PC-3 (cell line): ENCODE measurements around the gene CD2AP.

Experiments
- EZH2phosphoT487 ChIP-seq: fragments of 300-600 bp; sonication (generic); IDR thresholded peaks from 2 replicates; pipeline ENCODE4 v1.6.1; 2018; ENCODE audit warnings: mild to moderate bottlenecking, antibody characterized with exemption, low read length, borderline replicate concordance
- TF ChIP-seq, protein P1 (sequence below): fragments of 300-600 bp; sonication (generic); conservative IDR thresholded peaks from 2 replicates; pipeline ENCODE4 v1.5.1; 2017; ENCODE audit warnings: antibody characterized with exemption, low read depth, mild to moderate bottlenecking, low read length

GRCh38 chr6:47435254-47435612 lies 42.4 kb upstream of the CD2AP start:
- TF ChIP-seq, protein P1, sequence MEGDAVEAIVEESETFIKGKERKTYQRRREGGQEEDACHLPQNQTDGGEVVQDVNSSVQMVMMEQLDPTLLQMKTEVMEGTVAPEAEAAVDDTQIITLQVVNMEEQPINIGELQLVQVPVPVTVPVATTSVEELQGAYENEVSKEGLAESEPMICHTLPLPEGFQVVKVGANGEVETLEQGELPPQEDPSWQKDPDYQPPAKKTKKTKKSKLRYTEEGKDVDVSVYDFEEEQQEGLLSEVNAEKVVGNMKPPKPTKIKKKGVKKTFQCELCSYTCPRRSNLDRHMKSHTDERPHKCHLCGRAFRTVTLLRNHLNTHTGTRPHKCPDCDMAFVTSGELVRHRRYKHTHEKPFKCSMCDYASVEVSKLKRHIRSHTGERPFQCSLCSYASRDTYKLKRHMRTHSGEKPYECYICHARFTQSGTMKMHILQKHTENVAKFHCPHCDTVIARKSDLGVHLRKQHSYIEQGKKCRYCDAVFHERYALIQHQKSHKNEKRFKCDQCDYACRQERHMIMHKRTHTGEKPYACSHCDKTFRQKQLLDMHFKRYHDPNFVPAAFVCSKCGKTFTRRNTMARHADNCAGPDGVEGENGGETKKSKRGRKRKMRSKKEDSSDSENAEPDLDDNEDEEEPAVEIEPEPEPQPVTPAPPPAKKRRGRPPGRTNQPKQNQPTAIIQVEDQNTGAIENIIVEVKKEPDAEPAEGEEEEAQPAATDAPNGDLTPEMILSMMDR, result no peak
- TF ChIP-seq EZH2phosphoT487, result no peak
